HG03045 (cell line): ENCODE data around the gene CADM2.
"Not testable (repeated sequence)": the region's sequence is repeated elsewhere in the genome, so short reads cannot be mapped to it uniquely, and the experiment has no call there.

Experiments
- ATAC-seq: cut with Tn5 transposase; IDR thresholded peaks from one replicate; pipeline ENCODE4 v1.9.1; 2021; ENCODE audit warnings: mild to moderate bottlenecking, moderate library complexity; ENCODE audit not compliant: unreplicated experiment

The CADM2 gene

DNA sequence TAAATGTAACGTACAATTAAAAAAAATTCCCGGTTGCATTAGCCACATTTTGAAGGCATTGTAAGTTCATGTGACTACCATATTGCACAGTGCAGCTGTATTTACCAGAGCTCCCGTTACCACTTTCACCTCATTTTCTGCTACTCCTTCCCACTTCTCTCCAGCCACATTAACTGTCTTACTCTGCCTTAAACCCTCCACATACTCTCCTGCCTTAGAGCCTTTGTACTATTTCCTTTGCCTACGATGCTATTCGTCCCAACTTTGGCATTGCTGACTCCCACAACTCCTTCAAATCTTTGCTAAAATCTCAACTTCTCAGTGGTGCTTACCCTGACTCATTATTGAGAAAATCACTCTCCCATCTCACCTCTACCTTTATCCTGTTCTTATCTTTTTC lies 115.2 kb downstream of the CADM2 start:
- no peak for ATAC-seq

DNA sequence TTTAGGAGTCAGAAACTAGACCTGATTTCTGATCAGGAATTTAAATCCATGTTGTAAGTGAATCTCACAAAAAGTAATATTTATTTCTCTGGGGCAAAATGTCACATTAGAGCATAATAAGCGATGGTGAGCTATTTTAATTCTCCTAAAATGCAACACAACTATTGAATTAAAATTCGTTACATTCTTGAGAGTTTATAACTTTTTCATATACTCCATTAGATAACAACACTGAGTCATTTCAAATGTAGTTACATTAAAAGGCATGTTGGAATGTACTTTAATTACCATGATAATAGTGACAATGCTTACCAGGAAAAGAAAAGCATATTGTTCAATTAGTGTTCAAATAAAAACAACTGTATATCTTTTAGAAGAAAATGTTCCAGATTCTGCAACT lies 116.9 kb downstream of the CADM2 start:
- no peak for ATAC-seq

DNA sequence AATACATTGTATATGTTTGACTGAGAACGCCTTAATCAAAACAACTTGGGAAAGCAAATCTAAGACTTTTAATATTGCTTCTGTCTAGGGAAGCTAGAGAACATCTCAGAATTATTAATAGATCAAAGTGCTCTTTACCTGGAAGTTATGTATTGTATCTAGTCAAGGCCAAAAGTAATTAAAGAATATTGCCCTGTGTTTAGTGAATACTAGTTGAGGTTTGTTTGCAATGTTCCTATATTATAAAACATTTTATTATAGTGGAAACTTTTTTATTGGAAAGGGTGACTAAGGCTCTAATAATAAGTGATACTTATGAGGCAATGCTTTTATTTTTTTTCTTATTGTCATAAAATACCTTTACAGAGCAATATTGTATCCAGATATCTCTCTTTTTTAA lies 118.2 kb downstream of the CADM2 start:
- no peak for ATAC-seq

DNA sequence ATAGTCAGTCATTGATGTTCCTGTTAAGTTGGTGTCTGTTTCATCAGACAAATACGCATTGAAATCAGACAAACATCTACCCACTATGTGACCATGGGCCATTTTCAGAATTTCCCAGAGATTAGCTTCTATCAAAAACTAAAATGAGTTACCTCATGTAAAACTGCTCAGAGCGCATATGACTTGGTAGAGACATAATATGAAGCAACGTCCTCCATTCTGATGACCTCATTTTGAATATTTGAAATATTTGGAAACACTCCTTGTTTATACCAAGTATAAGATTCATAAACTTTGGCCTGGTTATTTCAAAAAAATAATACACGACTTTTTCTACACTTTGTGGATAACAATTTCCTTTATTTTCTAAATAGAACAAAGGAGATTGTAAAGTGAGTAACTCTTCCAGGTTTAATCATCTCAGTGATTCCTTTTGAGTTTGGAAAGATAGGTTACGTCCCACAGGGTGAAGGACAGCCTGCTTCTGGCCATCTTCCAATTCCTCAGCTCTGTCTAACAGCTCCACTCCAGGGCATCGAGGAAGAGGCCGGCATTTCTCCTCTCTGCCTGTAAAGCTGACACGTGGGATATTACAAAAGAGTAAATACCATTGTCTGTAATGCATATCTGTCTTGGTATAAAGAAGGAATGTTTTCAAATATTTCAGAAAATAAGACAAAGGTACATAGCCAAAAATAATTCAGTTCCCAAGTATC lies 122.6 kb downstream of the CADM2 start:
- no peak for ATAC-seq

DNA sequence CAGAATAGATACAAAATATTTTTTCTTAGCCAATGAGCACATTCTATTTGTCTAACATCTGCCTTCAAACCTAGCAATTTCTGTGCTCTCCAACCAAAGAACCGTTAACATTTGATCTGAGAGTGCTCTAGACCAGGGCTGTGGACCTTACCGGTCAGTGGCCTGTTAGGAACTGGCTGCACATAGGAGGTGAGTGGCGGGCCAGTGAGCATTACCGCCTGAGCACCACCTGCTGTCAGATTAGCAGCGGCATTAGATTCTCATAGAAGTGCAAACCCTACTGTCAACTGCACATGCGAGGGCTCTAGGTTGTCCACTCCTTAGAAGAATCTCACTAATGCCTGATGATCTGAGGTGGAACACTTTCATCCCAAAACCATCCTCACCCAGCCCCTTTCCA lies 131.7 kb downstream of the CADM2 start:
- ATAC-seq, result no peak

DNA sequence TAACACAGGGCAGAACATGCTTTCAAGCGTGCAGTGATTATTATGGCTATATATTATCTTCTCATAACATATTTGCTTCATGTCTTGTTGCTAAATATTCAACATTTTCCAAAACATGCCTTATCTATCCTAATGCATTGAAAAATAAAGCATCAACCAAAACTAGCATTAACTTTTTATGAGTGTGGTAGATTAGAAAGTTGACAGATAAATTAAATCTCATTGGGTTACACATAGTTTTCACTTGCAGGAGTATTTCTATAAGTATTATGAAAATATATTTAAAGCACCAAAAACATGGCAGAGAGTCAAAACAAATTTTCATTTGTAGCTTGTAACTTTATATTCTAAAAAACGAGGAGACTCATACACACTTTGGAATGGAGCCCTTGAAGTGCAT lies 141.5 kb downstream of the CADM2 start:
- ATAC-seq, result no peak

- no peak for ATAC-seq
Observed at GRCh38 chr3:85102781-85103180, 144.0 kb downstream of the CADM2 start.

GRCh38 chr3:85110393-85110792 lies 151.6 kb downstream of the CADM2 start:
- ATAC-seq, result no peak

DNA sequence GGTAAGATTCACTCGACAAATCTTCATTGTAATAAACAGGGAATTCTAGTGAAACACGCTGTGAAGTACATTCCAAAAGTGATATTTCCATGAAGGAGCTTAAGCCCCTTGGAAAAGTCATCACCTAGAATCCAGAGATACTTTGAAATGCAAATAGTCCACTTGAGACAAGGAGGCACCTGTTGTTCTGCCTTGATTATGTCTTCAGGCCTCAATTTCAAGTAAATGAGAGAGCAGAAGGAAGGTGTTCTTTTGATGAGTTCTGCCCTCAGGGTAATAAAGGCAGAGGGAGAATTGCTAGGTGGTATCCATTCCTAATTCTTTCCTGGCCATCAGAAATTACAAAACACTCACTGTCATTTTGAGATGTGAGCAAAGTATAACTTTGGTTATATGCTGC lies 162.1 kb downstream of the CADM2 start:
- ATAC-seq, result no peak

- ATAC-seq, result not testable (repeated sequence)
Observed at GRCh38 chr3:85132864-85133263, 174.1 kb downstream of the CADM2 start.

DNA sequence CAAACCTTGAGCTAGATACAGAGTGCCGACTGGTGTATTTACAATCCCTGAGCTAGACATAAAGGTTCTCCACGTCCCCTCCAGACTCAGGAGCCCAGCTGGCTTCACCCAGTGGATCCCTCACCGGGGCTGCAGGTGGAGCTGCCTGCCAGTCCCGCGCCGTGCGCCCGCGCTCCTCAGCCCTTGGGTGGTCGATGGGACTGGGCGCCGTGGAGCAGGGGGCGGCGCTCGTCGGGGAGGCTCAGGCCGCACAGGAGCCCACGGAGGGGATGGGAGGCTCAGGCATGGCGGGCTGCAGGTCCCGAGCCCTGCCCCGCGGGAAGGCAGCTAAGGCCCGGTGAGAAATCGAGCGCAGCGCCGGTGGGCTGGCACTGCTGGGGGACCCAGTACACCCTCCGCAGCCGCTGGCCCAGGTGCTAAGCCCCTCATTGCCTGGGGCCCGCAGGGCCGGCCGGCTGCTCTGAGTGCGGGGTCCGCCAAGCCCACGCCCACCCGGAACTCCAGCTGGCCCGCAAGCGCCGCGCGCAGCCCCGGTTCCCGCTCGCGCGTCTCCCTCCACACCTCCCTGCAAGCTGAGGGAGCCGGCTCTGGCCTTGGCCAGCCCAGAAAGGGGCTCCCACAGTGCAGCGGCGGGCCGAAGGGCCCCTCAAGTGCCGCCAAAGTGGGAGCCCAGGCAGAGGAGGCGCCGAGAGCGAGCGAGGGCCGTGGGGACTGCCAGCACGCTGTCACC lies 175.1 kb downstream of the CADM2 start:
- not testable (repeated sequence) for ATAC-seq

GRCh38 chr3:85142626-85143025 lies 183.8 kb downstream of the CADM2 start:
- no peak for ATAC-seq

DNA sequence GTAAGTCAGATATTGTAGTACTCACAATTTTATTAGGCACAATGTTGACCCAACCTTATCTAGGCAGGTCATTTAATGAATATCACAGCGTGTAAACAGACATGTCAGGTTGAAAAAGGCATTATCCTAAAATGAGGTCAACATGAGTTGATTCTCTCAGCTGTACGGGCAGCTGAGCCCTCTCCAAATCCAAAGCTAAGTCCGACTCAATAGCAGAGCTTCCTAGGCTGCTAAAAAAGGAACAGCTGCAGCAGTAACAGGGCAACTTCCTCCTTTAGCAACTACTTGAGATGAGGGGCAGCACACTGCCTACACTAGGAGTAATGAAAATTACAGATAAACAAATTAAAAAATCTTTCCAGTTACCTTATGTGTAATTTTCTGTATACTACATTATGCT lies 189.2 kb downstream of the CADM2 start:
- no peak for ATAC-seq

DNA sequence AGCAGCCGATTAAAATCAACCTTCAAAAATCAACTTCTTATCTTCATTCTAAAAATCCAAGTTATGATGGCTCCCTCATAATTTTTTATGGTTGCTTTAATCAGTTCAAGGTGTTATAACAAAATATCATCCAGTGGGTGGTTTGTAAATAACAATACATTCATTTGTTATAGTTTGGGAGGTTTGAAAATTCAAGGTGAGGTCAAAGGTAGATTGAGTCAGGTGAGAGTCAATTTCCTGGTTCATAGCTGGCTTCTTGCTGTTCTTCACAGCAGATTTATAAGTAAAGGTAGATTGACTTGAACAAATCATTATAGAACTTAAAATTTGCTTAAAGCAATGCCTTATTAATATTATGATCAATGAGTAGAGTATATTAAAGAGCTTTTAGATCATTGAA lies 192.8 kb downstream of the CADM2 start:
- no peak for ATAC-seq

DNA sequence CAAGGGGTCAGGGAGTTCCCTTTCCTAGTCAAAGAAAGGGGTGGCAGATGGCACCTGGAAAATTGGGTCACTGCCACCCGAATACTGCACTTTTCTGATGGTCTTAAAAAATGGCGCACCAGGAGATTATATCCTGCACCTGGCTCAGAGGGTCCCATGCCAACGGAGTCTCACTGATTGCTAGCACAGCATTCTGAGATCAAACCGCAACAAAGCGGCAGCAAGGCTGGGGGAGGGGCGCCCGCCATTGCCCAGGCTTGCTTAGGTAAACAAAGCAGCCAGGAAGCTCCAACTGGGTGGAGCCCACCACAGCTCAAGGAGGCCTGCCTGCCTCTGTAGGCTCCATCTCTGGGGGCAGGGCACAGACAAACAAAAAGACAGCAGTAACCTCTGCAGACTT lies 194.5 kb downstream of the CADM2 start:
- ATAC-seq, result not testable (repeated sequence)

GRCh38 chr3:85159376-85159775 lies 200.6 kb downstream of the CADM2 start:
- ATAC-seq, result no peak

GRCh38 chr3:85161544-85161943 lies 202.8 kb downstream of the CADM2 start:
- no peak for ATAC-seq

- no peak for ATAC-seq
Observed at GRCh38 chr3:85162905-85163304, 204.1 kb downstream of the CADM2 start.

DNA sequence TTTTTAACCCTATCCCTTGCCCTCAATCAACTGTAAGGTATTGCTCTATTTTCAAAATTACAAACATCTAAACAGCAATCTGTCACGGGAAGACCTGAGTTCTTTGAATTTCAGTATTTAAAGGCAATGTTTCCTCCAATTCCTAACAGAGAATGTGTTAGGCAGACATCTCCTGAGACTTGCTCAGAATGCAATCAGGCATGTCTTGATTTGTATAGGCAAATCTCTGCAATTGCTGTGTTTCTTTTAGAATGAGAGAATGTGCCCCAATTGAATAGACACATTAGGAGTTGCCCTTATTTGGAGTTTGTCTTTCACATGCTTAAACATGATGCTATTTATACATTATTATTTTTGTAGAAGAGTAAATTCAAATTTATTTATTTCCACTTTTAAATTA lies 205.6 kb downstream of the CADM2 start:
- no peak for ATAC-seq

- ATAC-seq, result no peak
Observed at GRCh38 chr3:85167576-85167975, 208.8 kb downstream of the CADM2 start.

DNA sequence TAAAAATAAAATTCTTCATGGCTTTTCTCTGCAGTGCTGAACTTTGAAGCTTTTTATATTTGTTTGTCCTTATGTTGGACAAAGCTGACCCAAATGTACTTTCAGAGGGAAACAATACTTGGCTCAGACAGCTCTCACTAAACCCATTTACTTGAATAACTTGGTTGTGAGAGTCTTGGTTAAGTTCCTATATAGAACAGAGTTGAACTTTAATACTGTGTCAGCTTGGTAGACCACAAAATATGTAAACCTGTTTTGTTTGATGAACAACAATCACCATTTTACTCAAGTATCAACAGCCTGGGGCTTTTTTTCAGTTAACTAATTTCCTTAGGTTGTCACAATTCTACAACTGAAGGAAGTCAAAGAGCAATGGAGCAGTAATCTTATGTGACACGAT lies 211.9 kb downstream of the CADM2 start:
- ATAC-seq, result no peak

DNA sequence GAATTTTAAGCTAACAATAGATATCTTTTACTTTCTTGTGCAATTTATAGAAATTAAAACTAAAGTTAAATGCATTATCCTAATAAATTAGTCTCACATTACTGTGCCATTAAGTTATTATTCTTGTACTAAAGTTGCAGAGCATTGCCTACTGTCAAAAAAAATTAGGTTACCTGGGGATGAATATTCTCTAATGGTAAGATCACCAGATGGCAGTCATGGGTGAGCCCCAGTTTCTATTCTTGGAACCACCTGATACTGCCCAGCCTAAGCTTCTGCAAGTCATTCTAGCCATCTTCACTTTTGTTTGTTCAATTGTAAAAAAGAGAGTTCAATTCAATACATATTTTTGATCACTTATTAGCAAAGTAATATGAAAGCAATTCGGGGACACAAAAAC lies 213.2 kb downstream of the CADM2 start:
- ATAC-seq, result no peak

DNA sequence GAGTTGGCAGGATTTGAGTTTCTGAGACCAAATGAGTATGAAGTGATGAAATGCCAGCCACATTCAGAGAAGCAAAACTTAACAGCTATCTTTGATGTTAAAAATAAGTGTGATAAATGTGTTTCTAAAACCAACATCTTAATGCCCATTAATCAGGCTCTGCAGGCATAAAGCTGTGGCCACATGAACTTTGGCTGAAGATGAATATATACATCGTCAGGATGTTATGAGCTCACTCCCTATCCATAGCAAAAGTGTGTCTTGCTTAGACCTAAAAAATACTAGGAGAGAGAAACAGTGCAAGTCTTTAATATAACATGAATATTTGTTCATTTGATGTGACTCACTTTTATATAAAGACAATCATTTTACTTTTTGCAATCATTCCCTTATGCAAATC lies 218.0 kb downstream of the CADM2 start:
- no peak for ATAC-seq
